ENCODE measurements around the gene MYO16.

DNA sequence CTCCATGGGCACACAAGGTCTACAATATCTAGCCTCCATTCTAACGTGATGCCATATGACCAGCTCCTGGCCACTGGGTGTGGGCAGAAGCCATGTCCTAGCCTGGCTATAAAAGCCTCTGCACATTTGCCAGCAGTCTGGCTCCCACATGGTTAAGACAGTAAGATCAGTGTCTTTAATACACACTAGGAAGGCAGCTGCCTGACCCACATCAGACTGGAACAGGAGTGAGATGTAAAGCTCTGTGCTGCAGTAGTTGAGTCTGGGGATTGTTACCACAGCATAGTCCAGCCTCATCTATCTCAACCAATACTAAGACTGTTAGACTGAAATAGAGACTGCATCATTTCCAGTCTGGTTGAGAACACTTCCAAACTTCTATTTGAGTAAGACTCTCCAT is 623.9 kb downstream of the MYO16 start:
- TF ChIP-seq, protein P1, sequence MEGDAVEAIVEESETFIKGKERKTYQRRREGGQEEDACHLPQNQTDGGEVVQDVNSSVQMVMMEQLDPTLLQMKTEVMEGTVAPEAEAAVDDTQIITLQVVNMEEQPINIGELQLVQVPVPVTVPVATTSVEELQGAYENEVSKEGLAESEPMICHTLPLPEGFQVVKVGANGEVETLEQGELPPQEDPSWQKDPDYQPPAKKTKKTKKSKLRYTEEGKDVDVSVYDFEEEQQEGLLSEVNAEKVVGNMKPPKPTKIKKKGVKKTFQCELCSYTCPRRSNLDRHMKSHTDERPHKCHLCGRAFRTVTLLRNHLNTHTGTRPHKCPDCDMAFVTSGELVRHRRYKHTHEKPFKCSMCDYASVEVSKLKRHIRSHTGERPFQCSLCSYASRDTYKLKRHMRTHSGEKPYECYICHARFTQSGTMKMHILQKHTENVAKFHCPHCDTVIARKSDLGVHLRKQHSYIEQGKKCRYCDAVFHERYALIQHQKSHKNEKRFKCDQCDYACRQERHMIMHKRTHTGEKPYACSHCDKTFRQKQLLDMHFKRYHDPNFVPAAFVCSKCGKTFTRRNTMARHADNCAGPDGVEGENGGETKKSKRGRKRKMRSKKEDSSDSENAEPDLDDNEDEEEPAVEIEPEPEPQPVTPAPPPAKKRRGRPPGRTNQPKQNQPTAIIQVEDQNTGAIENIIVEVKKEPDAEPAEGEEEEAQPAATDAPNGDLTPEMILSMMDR (IDR thresholded peaks at IDR 0.05) = no peak
- no peak for TF ChIP-seq POLR2A (IDR thresholded peaks at IDR 0.05)
